GM23248 (cell line): ENCODE measurements around the gene SLC9A9. TPM values are rescaled to one million over a fixed set of nuclear protein-coding genes. Genes with fewer than 3 reads are reported as not detected.

Experiments
- DNase-seq: peaks from one replicate; pipeline ENCODE4 v3.0.0-alpha.2; 2015
- H2AFZ ChIP-seq: fragments of 200-600 bp; sonication (generic); 2 replicates; pipeline ENCODE4 v1.6.1; 2016; ENCODE audit warnings: antibody characterized with exemption
- H3F3A ChIP-seq: fragments of 200-600 bp; sonication (generic); 2 replicates; pipeline ENCODE4 v1.6.1; 2016; ENCODE audit warnings: mild to moderate bottlenecking, antibody characterized with exemption, mixed run types; ENCODE audit not compliant: insufficient read depth
- H3K27ac ChIP-seq: fragments of 200-600 bp; sonication (generic); 2 replicates; pipeline ENCODE4 v1.5.1; 2016; ENCODE audit warnings: mild to moderate bottlenecking
- H3K27me3 ChIP-seq: fragments of 200-600 bp; sonication (generic); replicated peaks from 2 replicates; pipeline ENCODE4 v1.6.1; 2016; ENCODE audit warnings: mild to moderate bottlenecking; ENCODE audit not compliant: insufficient read depth
- H3K36me3 ChIP-seq: fragments of 200-600 bp; sonication (generic); 2 replicates; pipeline ENCODE4 v1.6.1; 2016; ENCODE audit warnings: low read depth, mild to moderate bottlenecking
- H3K4me1 ChIP-seq: fragments of 200-600 bp; sonication (generic); 2 replicates; pipeline ENCODE4 v1.6.1; 2016; ENCODE audit warnings: mild to moderate bottlenecking; ENCODE audit not compliant: insufficient read depth
- H3K4me2 ChIP-seq: fragments of 200-600 bp; sonication (generic); one replicate; pipeline ENCODE4 v1.6.1; 2016; ENCODE audit warnings: mild to moderate bottlenecking; ENCODE audit not compliant: unreplicated experiment
- H3K4me3 ChIP-seq: fragments of 200-600 bp; sonication (generic); 2 replicates; pipeline ENCODE4 v1.5.1; 2016; ENCODE audit warnings: mild to moderate bottlenecking
- H3K79me2 ChIP-seq: fragments of 200-600 bp; sonication (generic); 2 replicates; pipeline ENCODE4 v1.6.1; 2016; ENCODE audit warnings: mild to moderate bottlenecking; ENCODE audit not compliant: insufficient read depth
- H3K9ac ChIP-seq: fragments of 200-600 bp; sonication (generic); 2 replicates; pipeline ENCODE4 v1.6.1; 2016; ENCODE audit warnings: mild to moderate bottlenecking
- H3K9me2 ChIP-seq: fragments of 200-600 bp; sonication (generic); 2 replicates; pipeline ENCODE4 v1.6.1; 2016; ENCODE audit warnings: mixed run types, mild to moderate bottlenecking, moderate library complexity; ENCODE audit not compliant: insufficient read depth
- H3K9me3 ChIP-seq: fragments of 200-600 bp; sonication (generic); one replicate; pipeline ENCODE4 v1.6.1; 2017; ENCODE audit warnings: low read depth
- H4K20me1 ChIP-seq: fragments of 200-600 bp; sonication (generic); 2 replicates; pipeline ENCODE4 v1.6.0; 2016; ENCODE audit not compliant: insufficient read depth
- EZH2 ChIP-seq: fragments of 200-600 bp; sonication (generic); IDR thresholded peaks from 2 replicates; pipeline ENCODE4 v1.6.1; 2018; ENCODE audit warnings: antibody characterized with exemption, mild to moderate bottlenecking; ENCODE audit not compliant: insufficient read depth, poor library complexity, severe bottlenecking
- EZH2phosphoT487 ChIP-seq: fragments of 200-600 bp; sonication (generic); IDR thresholded peaks from 2 replicates; pipeline ENCODE4 v1.6.1; 2018; ENCODE audit warnings: antibody characterized with exemption, moderate library complexity, mild to moderate bottlenecking, low read depth; ENCODE audit not compliant: insufficient read depth
- WGBS, 2 experiments: methylation state at CpG; one replicate each; pipeline ENCODE4 v1.1.6; 2015 to 2017; ENCODE audit warnings: low lambda C conversion rate in 2 of 2, low coverage in 1 of 2; ENCODE audit errors: missing lambda C conversion rate in 2 of 2; 5-methylcytosine and 5-hydroxymethylcytosine counted together
- in situ Hi-C: fragments of 300-500 bp; cut with MboI; formaldehyde crosslinking; loops from 2 replicates; pipeline ENCODE4 v1.15.0; 2020
- polyA plus RNA-seq: library from polyadenylated mRNA; unstranded; fragments of >200 nt; fragmentation: Nextera tagmentation; extraction: Ambion mirVana; gene quantifications from 2 replicates; pipeline ENCODE4 v1.2.1, GENCODE V29; 2016
- total RNA-seq: library from RNA; depleted of rRNA; stranded (reverse); fragments of >200 nt; shearing (Covaris generic); gene quantifications from 2 replicates; pipeline ENCODE4 v1.2.3, GENCODE V29; 2014

Gene SLC9A9
- total and polyA plus RNA-seq, 2 experiments from 2014 or later, result 2.8 to 3.2 TPM

DNA sequence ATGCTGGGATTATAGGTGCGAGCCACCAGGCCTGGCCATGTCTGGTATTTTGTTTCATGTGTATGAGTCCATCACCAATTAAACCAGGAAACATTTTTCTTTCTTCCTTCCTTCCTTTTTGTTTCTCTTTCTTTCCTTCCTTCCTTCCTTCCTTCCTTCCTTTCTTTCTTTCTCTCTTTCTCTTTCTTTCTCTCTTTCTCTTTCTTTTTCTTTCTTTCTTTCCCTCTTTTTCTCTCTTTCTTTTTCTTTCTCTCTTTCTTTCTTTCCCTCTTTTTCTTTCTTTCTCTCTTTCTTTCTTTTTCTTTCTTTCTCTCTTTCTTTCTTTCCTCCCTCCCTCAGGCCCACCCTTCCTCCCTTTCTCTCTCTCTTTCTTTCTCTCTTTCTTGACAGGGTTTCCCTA lies 83.4 kb downstream of the SLC9A9 start:
- H3K4me2 ChIP-seq, result no peak overlapping the region
- TF ChIP-seq EZH2phosphoT487, result no peak
- TF ChIP-seq EZH2, result no peak
- H3K4me3 ChIP-seq, result no peak overlapping the region
- in situ Hi-C loops, result no loop called here
- H3K27ac ChIP-seq, result no peak overlapping the region
- no peaks in the 10 kb centered on the region for H3K36me3 ChIP-seq
- H2AFZ ChIP-seq, result no peak overlapping the region
- 89 to 96% methylated on average over 1 of the region's 1 CpG for WGBS, 2 experiments
- H3K9me3 ChIP-seq, result no peaks in the 10 kb centered on the region
- no peaks in the 10 kb centered on the region for H3K79me2 ChIP-seq
- no peak overlapping the region for H3K9ac ChIP-seq
- no peaks in the 10 kb centered on the region for H4K20me1 ChIP-seq
- DNase-seq, result no peak
- peaks cover 4% of the 10 kb centered on the region; the same call in 1 of the 2 replicates for H3F3A ChIP-seq
- peaks cover 8% of the 10 kb centered on the region for H3K4me1 ChIP-seq
- no peaks in the 10 kb centered on the region for H3K9me2 ChIP-seq
- H3K27me3 ChIP-seq, result no peaks in the 10 kb centered on the region

GRCh38 chr3:143763564-143764162 lies 84.6 kb downstream of the SLC9A9 start:
- no peaks in the 10 kb centered on the region for H3K79me2 ChIP-seq
- no peak overlapping the region for H3K4me3 ChIP-seq
- no peaks in the 10 kb centered on the region for H4K20me1 ChIP-seq
- H3K9ac ChIP-seq, result no peak overlapping the region
- no peaks in the 10 kb centered on the region for H3K27me3 ChIP-seq
- H2AFZ ChIP-seq, result no peak overlapping the region
- H3K27ac ChIP-seq, result no peak overlapping the region
- H3K4me2 ChIP-seq, result no peak overlapping the region
- no peaks in the 10 kb centered on the region for H3K4me1 ChIP-seq
- H3F3A ChIP-seq, result no peaks in the 10 kb centered on the region
- H3K9me2 ChIP-seq, result no peaks in the 10 kb centered on the region
- peak; percentile 58 for DNase-seq
- no peaks in the 10 kb centered on the region for H3K36me3 ChIP-seq
- H3K9me3 ChIP-seq, result no peaks in the 10 kb centered on the region
- in situ Hi-C loops, result no loop called here
- no peak for TF ChIP-seq EZH2
- TF ChIP-seq EZH2phosphoT487, result no peak

DNA sequence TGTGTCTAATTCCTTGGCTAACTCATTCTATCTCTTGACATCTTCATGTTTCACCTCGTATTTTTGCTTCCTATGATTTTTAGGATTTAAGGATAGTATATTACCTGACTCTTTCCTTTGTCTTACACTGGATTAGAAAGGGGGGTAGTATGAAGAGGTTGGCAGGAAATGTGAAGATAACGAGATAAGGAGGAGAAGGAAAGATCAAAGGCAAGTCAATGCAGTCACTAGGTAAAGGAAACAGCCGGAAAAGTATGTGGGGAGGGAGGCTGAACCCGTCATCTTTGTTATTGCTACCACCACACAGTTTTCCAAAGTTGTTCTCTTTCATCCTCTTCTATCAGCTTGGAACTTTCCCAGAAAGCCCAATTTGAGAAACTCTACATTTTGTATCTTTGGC lies 90.6 kb downstream of the SLC9A9 start:
- in situ Hi-C loops, result no loop called here
- Histone ChIP-seq H3F3A (no peaks in the 10 kb centered on the region), H3K27me3 (no peaks in the 10 kb centered on the region), H3K4me3 (no peak overlapping the region), H3K4me1 (no peaks in the 10 kb centered on the region), H2AFZ (no peak overlapping the region), H3K9me3 (no peaks in the 10 kb centered on the region), H3K27ac (no peak overlapping the region), H3K36me3 (no peaks in the 10 kb centered on the region), H3K4me2 (no peak overlapping the region), H3K79me2 (no peaks in the 10 kb centered on the region), H4K20me1 (no peaks in the 10 kb centered on the region), H3K9me2 (no peaks in the 10 kb centered on the region), H3K9ac (no peak overlapping the region)
- no peak for DNase-seq
- 84 to 87% methylated on average over 4 of the region's 4 CpGs for WGBS, 2 experiments
- TF ChIP-seq EZH2phosphoT487 (no peak), EZH2 (no peak)

DNA sequence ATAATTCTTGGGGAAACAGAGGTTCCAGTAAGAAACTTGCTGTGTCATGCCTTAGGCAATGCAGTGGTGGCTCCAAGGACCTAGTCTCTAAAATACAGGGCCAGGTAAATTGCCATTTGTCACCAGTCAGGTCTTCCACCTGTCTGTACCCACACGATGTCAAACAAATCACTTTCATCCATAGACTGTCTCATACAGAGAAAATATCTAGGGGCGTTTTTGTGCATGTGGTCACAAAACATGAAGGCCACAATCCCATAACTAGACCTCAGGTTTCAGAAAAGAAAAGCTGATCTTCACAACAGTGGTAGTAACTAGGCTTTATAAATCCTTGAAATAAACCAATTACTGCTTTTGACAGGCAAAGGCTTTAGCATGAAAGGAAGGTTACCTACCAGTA lies 92.3 kb downstream of the SLC9A9 start:
- Histone ChIP-seq H3K9ac (no peak overlapping the region), H3K9me3 (no peaks in the 10 kb centered on the region), H3K27me3 (no peaks in the 10 kb centered on the region), H2AFZ (no peak overlapping the region), H3K4me2 (no peak overlapping the region), H3K36me3 (no peaks in the 10 kb centered on the region), H3K79me2 (no peaks in the 10 kb centered on the region), H4K20me1 (no peaks in the 10 kb centered on the region), H3K9me2 (no peaks in the 10 kb centered on the region), H3F3A (no peaks in the 10 kb centered on the region), H3K4me3 (no peak overlapping the region), H3K4me1 (no peaks in the 10 kb centered on the region), H3K27ac (no peak overlapping the region)
- 84 to 96% methylated on average over 2 of the region's 2 CpGs for WGBS, 2 experiments
- in situ Hi-C loops, result no loop called here
- no peak for TF ChIP-seq EZH2phosphoT487
- TF ChIP-seq EZH2, result no peak
- no peak for DNase-seq

DNA sequence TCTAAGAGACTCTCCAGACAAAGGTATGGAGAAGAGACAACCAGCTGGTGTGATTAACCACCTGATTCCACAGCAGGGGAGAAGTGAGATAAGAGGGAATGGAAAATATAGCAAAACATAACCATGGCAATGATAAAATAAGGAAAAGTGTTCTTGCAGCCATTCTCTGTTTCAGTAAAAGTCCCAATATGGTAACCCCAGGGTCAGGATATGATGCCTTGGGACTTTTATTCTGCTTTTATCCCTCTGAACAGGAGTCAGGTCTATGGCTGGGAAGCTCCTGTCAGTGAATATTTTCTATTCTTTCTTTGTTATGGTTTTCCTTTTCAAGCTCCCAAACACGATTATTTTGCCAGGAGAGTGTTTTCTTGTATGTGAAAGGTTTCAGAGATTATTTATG lies 94.2 kb downstream of the SLC9A9 start:
- H3F3A ChIP-seq, result no peaks in the 10 kb centered on the region
- H3K27ac ChIP-seq, result no peak overlapping the region
- 26 to 50% methylated on average over 1 of the region's 1 CpG for WGBS, 2 experiments
- no peak for DNase-seq
- no peaks in the 10 kb centered on the region for H3K9me2 ChIP-seq
- H3K79me2 ChIP-seq, result no peaks in the 10 kb centered on the region
- TF ChIP-seq EZH2 (no peak), EZH2phosphoT487 (no peak)
- in situ Hi-C loops, result no loop called here
- H3K4me2 ChIP-seq, result no peak overlapping the region
- no peaks in the 10 kb centered on the region for H3K9me3 ChIP-seq
- no peaks in the 10 kb centered on the region for H4K20me1 ChIP-seq
- no peak overlapping the region for H3K9ac ChIP-seq
- H2AFZ ChIP-seq, result no peak overlapping the region
- H3K4me1 ChIP-seq, result no peaks in the 10 kb centered on the region
- H3K4me3 ChIP-seq, result no peak overlapping the region
- H3K27me3 ChIP-seq, result no peaks in the 10 kb centered on the region
- no peaks in the 10 kb centered on the region for H3K36me3 ChIP-seq
